Ishikawa (cell line): Measurements from ENCODE around the gene ZNF841.

Experiments used
- CEBPB ChIP-seq: IDR thresholded peaks from 2 replicates; pipeline ENCODE4 v1.6.1; 2012
- EP300 ChIP-seq: IDR thresholded peaks from 2 replicates; pipeline ENCODE4 v1.6.1; 2012; ENCODE audit warnings: borderline replicate concordance
- MAX ChIP-seq: IDR thresholded peaks from 2 replicates; pipeline ENCODE4 v1.6.1; 2012
- RAD21 ChIP-seq: IDR thresholded peaks from 2 replicates; pipeline ENCODE4 v1.6.1; 2012; ENCODE audit warnings: low read depth
- TAF1 ChIP-seq: IDR thresholded peaks from 2 replicates; pipeline ENCODE4 v1.6.1; 2012; ENCODE audit warnings: low read depth, mild to moderate bottlenecking
- YY1 ChIP-seq: IDR thresholded peaks from 2 replicates; pipeline ENCODE4 v1.6.1; 2012; ENCODE audit warnings: low read depth
- ZBTB7A ChIP-seq: IDR thresholded peaks from 2 replicates; pipeline ENCODE4 v1.6.1; 2012; ENCODE audit warnings: low read depth

- no peak for TF ChIP-seq ZBTB7A
- no peak for TF ChIP-seq MAX
- TF ChIP-seq YY1 = no peak
- TF ChIP-seq TAF1 = no peak
- no peak for TF ChIP-seq EP300
- TF ChIP-seq RAD21 = no peak
- TF ChIP-seq CEBPB = no peak
These were observed 9.1 kb downstream of the ZNF841 start for GRCh38 chr19:52086481-52086880.
